ENCODE measurements around the gene DLGAP1. TPM values are rescaled to one million over a fixed set of nuclear protein-coding genes. Genes with fewer than 3 reads are reported as not detected.

Gene DLGAP1
- total RNA-seq, 1 donor from 2014 or later: 18.5 TPM

DNA sequence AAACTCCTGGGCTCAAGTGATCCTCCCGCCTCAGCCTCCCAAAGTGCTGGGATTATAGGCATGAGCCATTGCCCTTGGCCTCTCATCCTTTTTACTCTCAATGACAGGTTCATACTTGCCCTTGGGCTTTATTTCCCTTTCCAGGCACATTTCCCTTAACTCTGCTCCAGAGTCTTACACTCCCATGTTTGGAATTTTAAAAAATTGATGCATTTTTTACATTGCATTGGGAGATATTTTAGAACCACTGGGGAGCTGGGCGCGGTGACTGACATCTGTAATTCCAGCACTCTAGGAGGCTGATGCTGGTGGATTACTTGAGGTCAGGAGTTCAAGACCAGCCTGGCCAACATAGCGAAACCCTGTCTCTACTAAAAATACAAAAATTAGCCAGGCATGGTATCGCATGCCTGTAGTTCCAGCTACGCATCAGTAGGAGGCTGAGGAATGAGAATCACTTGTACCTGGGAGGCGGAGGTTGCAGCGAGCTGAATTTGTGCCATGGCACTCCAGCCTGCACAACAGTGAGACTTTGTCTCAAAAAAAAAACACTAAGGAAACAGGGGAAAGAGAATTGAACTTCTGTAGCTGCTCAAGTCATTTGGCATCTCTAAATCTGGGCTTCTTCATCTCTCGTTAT is 986.9 kb downstream of the DLGAP1 start:
- no peaks in the 10 kb centered on the region for H3K27me3 ChIP-seq
- peaks cover 29% of the 10 kb centered on the region for H3F3A ChIP-seq (ENCODE audit: low read depth)
- H4K20me1 ChIP-seq (ENCODE audit: low read depth): no peaks in the 10 kb centered on the region
- no peaks in the 10 kb centered on the region for H3K36me3 ChIP-seq
- TF ChIP-seq EZH2 (IDR thresholded peaks at IDR 0.05): no peak
- TF ChIP-seq EZH2phosphoT487 (IDR thresholded peaks at IDR 0.05): no peak
- TF ChIP-seq, protein P1, sequence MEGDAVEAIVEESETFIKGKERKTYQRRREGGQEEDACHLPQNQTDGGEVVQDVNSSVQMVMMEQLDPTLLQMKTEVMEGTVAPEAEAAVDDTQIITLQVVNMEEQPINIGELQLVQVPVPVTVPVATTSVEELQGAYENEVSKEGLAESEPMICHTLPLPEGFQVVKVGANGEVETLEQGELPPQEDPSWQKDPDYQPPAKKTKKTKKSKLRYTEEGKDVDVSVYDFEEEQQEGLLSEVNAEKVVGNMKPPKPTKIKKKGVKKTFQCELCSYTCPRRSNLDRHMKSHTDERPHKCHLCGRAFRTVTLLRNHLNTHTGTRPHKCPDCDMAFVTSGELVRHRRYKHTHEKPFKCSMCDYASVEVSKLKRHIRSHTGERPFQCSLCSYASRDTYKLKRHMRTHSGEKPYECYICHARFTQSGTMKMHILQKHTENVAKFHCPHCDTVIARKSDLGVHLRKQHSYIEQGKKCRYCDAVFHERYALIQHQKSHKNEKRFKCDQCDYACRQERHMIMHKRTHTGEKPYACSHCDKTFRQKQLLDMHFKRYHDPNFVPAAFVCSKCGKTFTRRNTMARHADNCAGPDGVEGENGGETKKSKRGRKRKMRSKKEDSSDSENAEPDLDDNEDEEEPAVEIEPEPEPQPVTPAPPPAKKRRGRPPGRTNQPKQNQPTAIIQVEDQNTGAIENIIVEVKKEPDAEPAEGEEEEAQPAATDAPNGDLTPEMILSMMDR (IDR thresholded peaks at IDR 0.05): peak; percentile 21
- no peak overlapping the region for H3K27ac ChIP-seq
- no peak overlapping the region for H3K4me2 ChIP-seq
- H3K36me3 Mint-ChIP-seq: peaks cover 14% of the 10 kb centered on the region
- no peak overlapping the region for H3K4me3 ChIP-seq
- H3K4me3 Mint-ChIP-seq: no peak overlapping the region
- peaks cover 24% of the 10 kb centered on the region for H3K4me1 Mint-ChIP-seq
- H3K79me2 ChIP-seq (ENCODE audit: low read depth): no peaks in the 10 kb centered on the region
- H3K9me3 ChIP-seq (ENCODE audit: low read depth): no peaks in the 10 kb centered on the region
- no peak for DNase-seq (ENCODE audit: low spot score)
- H3K27me3 Mint-ChIP-seq (ENCODE audit: insufficient read depth, low read depth): peaks cover 4% of the 10 kb centered on the region
- H2AFZ ChIP-seq (replicated peaks): no peak overlapping the region
- H3K9me3 Mint-ChIP-seq: no peaks in the 10 kb centered on the region
- H3K9ac ChIP-seq: no peak overlapping the region
- peaks cover 14% of the 10 kb centered on the region for H3K4me1 ChIP-seq
- H3K27ac Mint-ChIP-seq: no peak overlapping the region

DNA sequence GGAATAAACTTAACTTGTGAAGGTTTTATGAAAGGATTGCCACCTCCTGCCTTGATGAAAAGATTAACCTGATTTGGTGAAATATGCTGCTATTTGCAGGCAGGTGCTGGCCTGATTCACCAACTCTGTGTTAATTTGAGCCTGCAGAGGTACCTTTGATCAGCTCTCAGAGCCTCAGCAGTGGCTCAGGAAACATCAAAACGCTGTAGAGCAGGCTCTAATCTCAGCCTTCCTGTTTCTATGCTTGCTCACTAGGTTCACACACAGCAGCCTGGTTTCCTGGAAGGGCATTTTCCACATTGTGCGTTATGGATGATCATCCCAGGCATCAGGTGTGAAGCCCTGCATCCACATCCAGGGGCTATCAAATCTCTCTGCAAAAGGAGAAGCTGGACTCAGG is 988.2 kb downstream of the DLGAP1 start:
- peaks cover 18% of the 10 kb centered on the region for H3K36me3 Mint-ChIP-seq
- no peak overlapping the region for H3K4me3 ChIP-seq
- TF ChIP-seq EZH2phosphoT487 (IDR thresholded peaks at IDR 0.05): no peak
- TF ChIP-seq, protein P1 (IDR thresholded peaks at IDR 0.05): no peak
- no peak for TF ChIP-seq EZH2 (IDR thresholded peaks at IDR 0.05)
- peaks cover 34% of the 10 kb centered on the region for H3K4me1 Mint-ChIP-seq
- peak; percentile 30 for DNase-seq (ENCODE audit: low spot score)
- H3K4me3 Mint-ChIP-seq: no peak overlapping the region
- peaks cover 4% of the 10 kb centered on the region for H3K27me3 Mint-ChIP-seq (ENCODE audit: insufficient read depth, low read depth)
- peak overlapping the region; percentile 4 for H3K4me2 ChIP-seq
- no peaks in the 10 kb centered on the region for H3K27me3 ChIP-seq
- no peaks in the 10 kb centered on the region for H3K79me2 ChIP-seq (ENCODE audit: low read depth)
- H3K9me3 ChIP-seq (ENCODE audit: low read depth): no peaks in the 10 kb centered on the region
- H3K9ac ChIP-seq: no peak overlapping the region
- peaks cover 20% of the 10 kb centered on the region for H3K4me1 ChIP-seq
- H4K20me1 ChIP-seq (ENCODE audit: low read depth): peaks cover 7% of the 10 kb centered on the region
- peak overlapping the region; percentile 9 for H3K27ac ChIP-seq
- H3K9me3 Mint-ChIP-seq: peaks cover 3% of the 10 kb centered on the region
- H3F3A ChIP-seq (ENCODE audit: low read depth): peaks cover 43% of the 10 kb centered on the region
- H3K27ac Mint-ChIP-seq: peak overlapping the region; percentile 84
- no peaks in the 10 kb centered on the region for H3K36me3 ChIP-seq
- peak overlapping the region; percentile 4 for H2AFZ ChIP-seq (replicated peaks)

DNA sequence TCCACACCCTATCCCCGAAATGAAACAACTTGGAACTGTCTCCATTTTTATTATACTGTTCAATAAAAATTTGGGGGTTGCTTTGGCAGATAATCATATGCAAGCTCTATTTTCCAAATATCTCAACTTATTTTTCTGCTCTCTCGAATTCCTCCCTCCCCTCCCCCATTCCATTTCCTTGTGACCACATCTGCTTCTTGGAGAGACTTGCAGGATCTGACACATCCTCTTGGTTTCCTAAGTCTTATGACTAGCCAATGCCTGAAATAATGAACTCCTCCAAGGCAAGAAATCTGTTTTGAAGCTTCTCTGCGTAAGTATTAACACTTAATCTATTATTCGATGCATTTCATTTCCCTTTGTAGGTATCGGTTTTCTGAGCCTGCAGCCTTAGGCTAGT is 989.1 kb downstream of the DLGAP1 start:
- H4K20me1 ChIP-seq (ENCODE audit: low read depth): peaks cover 16% of the 10 kb centered on the region
- H3K36me3 ChIP-seq: no peaks in the 10 kb centered on the region
- no peak overlapping the region for H3K27ac Mint-ChIP-seq
- TF ChIP-seq, protein P1 (IDR thresholded peaks at IDR 0.05): no peak
- TF ChIP-seq EZH2phosphoT487 (IDR thresholded peaks at IDR 0.05): no peak
- TF ChIP-seq EZH2 (IDR thresholded peaks at IDR 0.05): no peak
- H3K9ac ChIP-seq: no peak overlapping the region
- H3K79me2 ChIP-seq (ENCODE audit: low read depth): peaks cover 3% of the 10 kb centered on the region
- peaks cover 26% of the 10 kb centered on the region for H3K36me3 Mint-ChIP-seq
- H2AFZ ChIP-seq (replicated peaks): no peak overlapping the region
- H3K9me3 ChIP-seq (ENCODE audit: low read depth): no peaks in the 10 kb centered on the region
- no peaks in the 10 kb centered on the region for H3K27me3 ChIP-seq
- peaks cover 4% of the 10 kb centered on the region for H3K27me3 Mint-ChIP-seq (ENCODE audit: insufficient read depth, low read depth)
- H3F3A ChIP-seq (ENCODE audit: low read depth): peaks cover 51% of the 10 kb centered on the region
- H3K4me1 ChIP-seq: peaks cover 28% of the 10 kb centered on the region
- H3K4me3 ChIP-seq: no peak overlapping the region
- H3K27ac ChIP-seq: no peak overlapping the region
- no peak for DNase-seq (ENCODE audit: low spot score)
- H3K4me3 Mint-ChIP-seq: no peak overlapping the region
- peaks cover 36% of the 10 kb centered on the region for H3K4me1 Mint-ChIP-seq
- H3K4me2 ChIP-seq: no peak overlapping the region
- peaks cover 4% of the 10 kb centered on the region for H3K9me3 Mint-ChIP-seq
